SK-N-SH (cell line): Measurements from ENCODE around the gene IFT27.

Experiments
- FOSL2 ChIP-seq: IDR thresholded peaks from 2 replicates; pipeline ENCODE4 v1.4.0; 2012; ENCODE audit warnings: low read depth, mild to moderate bottlenecking, moderate library complexity, borderline replicate concordance
- GABPA ChIP-seq: IDR thresholded peaks from 2 replicates; pipeline ENCODE4 v1.4.0; 2012; ENCODE audit warnings: low read depth, mild to moderate bottlenecking
- MXI1 ChIP-seq: IDR thresholded peaks from 2 replicates; pipeline ENCODE4 v1.6.1; 2012; ENCODE audit warnings: mild to moderate bottlenecking, low read depth, low read length, improper control_type of control experiment
- POLR2AphosphoS5 ChIP-seq: IDR thresholded peaks from 2 replicates; pipeline ENCODE4 v1.6.1; 2012; ENCODE audit warnings: low read depth, low read length
- RAD21 ChIP-seq: IDR thresholded peaks from 2 replicates; pipeline ENCODE4 v1.6.1; 2012; ENCODE audit warnings: mild to moderate bottlenecking, low read length
- SIN3A ChIP-seq: IDR thresholded peaks from 2 replicates; pipeline ENCODE4 v1.6.1; 2012; ENCODE audit warnings: low read depth, mild to moderate bottlenecking, low read length, moderate library complexity, borderline replicate concordance
- TCF12 ChIP-seq: IDR thresholded peaks from 2 replicates; pipeline ENCODE4 v1.4.0; 2012
- TF ChIP-seq, protein P1 (sequence below): IDR thresholded peaks from 2 replicates; pipeline ENCODE4 v1.4.0; 2012; ENCODE audit warnings: low read depth, borderline replicate concordance
- TF ChIP-seq, protein P2 (sequence below): fragments of 200-600 bp; sonication (generic); IDR thresholded peaks from 2 replicates; pipeline ENCODE4 v1.6.1; 2017; ENCODE audit warnings: antibody characterized with exemption, mild to moderate bottlenecking, moderate library complexity
- TF ChIP-seq, protein P3 (sequence below): IDR thresholded peaks from 2 replicates; pipeline ENCODE4 v1.4.0; 2012; ENCODE audit warnings: low read depth

DNA sequence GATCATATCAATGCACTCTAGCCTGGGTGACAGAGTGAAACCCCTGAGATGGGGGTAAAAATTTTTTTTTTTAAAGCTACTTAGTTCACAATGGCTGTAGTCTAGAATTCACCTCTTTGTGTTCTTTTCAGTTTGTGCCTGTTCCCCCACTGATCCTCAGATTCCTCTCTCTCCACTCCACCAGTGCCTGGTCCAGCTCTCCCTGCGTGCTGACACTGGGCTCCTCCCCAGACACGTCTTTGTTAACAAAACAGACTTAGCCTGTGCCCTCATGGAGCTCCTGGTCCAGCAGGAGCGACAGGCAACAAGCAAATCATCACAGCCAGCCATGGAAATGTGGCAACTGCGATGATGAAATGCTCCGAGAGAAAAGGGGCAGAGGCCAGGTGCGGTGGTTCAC, 34.0 kb downstream of the IFT27 start:
- TF ChIP-seq, protein P1, sequence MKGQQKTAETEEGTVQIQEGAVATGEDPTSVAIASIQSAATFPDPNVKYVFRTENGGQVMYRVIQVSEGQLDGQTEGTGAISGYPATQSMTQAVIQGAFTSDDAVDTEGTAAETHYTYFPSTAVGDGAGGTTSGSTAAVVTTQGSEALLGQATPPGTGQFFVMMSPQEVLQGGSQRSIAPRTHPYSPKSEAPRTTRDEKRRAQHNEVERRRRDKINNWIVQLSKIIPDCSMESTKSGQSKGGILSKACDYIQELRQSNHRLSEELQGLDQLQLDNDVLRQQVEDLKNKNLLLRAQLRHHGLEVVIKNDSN = no peak
- TF ChIP-seq RAD21 = no peak
- TF ChIP-seq POLR2AphosphoS5 = no peak
- TF ChIP-seq FOSL2 = no peak
- TF ChIP-seq, protein P2, sequence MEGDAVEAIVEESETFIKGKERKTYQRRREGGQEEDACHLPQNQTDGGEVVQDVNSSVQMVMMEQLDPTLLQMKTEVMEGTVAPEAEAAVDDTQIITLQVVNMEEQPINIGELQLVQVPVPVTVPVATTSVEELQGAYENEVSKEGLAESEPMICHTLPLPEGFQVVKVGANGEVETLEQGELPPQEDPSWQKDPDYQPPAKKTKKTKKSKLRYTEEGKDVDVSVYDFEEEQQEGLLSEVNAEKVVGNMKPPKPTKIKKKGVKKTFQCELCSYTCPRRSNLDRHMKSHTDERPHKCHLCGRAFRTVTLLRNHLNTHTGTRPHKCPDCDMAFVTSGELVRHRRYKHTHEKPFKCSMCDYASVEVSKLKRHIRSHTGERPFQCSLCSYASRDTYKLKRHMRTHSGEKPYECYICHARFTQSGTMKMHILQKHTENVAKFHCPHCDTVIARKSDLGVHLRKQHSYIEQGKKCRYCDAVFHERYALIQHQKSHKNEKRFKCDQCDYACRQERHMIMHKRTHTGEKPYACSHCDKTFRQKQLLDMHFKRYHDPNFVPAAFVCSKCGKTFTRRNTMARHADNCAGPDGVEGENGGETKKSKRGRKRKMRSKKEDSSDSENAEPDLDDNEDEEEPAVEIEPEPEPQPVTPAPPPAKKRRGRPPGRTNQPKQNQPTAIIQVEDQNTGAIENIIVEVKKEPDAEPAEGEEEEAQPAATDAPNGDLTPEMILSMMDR = no peak
- no peak for TF ChIP-seq SIN3A
- TF ChIP-seq MXI1 = no peak
- TF ChIP-seq TCF12 = no peak
- TF ChIP-seq, protein P3, sequence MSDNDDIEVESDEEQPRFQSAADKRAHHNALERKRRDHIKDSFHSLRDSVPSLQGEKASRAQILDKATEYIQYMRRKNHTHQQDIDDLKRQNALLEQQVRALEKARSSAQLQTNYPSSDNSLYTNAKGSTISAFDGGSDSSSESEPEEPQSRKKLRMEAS = no peak
- TF ChIP-seq GABPA = no peak
